BLaER1 treated with 17β-estradiol and CSF1 and Interleukin-3, amounts not matched to agents 10 nM and 100 nM (cell line): Measurements from ENCODE around the gene CACNA1D.

Experiments
- H3K27ac ChIP-seq, 11 experiments: shearing (Covaris generic); formaldehyde crosslinking; 2 replicates each; pipeline ENCODE4 v1.8.1; 2022
- H3K27me3 ChIP-seq, 11 experiments: shearing (Covaris generic); formaldehyde crosslinking; 2 replicates each; pipeline ENCODE4 v1.8.1; 2022
- H3K36me3 ChIP-seq, 11 experiments: shearing (Covaris generic); formaldehyde crosslinking; 2 replicates each; pipeline ENCODE4 v1.8.1; 2022
- H3K4me1 ChIP-seq, 10 experiments: shearing (Covaris generic); formaldehyde crosslinking; 2 replicates each; pipeline ENCODE4 v1.8.1; 2022
- H3K4me2 ChIP-seq, 11 experiments: shearing (Covaris generic); formaldehyde crosslinking; 2 replicates each; pipeline ENCODE4 v1.8.1; 2022
- H3K4me3 ChIP-seq, 10 experiments: shearing (Covaris generic); formaldehyde crosslinking; 2 replicates each; pipeline ENCODE4 v1.8.1; 2022
- H3K9ac ChIP-seq, 11 experiments: shearing (Covaris generic); formaldehyde crosslinking; 2 replicates each; pipeline ENCODE4 v1.8.1; 2022
- H3K9me3 ChIP-seq, 11 experiments: shearing (Covaris generic); formaldehyde crosslinking; replicated peaks in 1 of 11; 2 replicates each; pipeline ENCODE4 v1.8.1; 2022
- H4K20me1 ChIP-seq, 11 experiments: shearing (Covaris generic); formaldehyde crosslinking; 2 replicates each; pipeline ENCODE4 v1.8.1; 2022
- Cebpa-rat ChIP-seq, 11 experiments: shearing (Covaris generic); IDR thresholded peaks; 2 replicates each; pipeline ENCODE4 v1.8.1; 2022

The CACNA1D gene

DNA sequence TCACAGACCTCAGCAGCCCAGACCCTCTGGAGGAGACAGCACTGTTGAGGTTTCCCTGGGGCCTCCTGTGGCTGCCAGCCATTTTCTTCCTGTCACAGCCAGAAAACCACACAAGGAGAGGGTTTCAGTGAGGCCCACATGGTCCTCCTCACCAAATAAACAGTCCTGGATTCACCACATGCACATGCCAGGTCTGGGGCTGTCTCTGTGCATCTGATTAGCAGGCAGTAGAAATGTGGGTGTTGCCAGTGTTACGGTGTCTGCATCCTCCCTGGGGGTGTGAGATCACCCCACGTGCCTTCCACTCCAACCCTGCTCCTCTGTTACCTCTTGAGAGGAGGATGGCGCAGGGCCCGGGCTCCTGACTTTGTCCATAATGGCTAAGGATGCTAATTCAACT is 211.4 kb downstream of the CACNA1D start:
- Histone ChIP-seq H3K27ac (0 out of 22 replicates have a peak overlapping the region, but pooled peaks of 2 of the 11 experiments have one; percentile 3 to 34), H3K9me3 (no peaks in the 10 kb centered on the region), H3K4me2 (peak overlapping the region in 10 of 11 experiments; percentile 6 to 67 (median 55); a peak in 17 of 22 replicates), H3K27me3 (no peaks in the 10 kb centered on the region), H3K4me1 (peaks cover 0 to 29% (median 15%) of the 10 kb centered on the region in 10 experiments; a peak in 15 of 20 replicates), H4K20me1 (no peaks in the 10 kb centered on the region; a peak in 1 of 22 replicates), H3K36me3 (no peaks in the 10 kb centered on the region), H3K4me3 (no peak overlapping the region), H3K9ac (peak overlapping the region in 1 of 11 experiments; percentile 11; a peak in 2 of 22 replicates)
- no peak for TF ChIP-seq Cebpa-rat (IDR thresholded peaks at IDR 0.05)

DNA sequence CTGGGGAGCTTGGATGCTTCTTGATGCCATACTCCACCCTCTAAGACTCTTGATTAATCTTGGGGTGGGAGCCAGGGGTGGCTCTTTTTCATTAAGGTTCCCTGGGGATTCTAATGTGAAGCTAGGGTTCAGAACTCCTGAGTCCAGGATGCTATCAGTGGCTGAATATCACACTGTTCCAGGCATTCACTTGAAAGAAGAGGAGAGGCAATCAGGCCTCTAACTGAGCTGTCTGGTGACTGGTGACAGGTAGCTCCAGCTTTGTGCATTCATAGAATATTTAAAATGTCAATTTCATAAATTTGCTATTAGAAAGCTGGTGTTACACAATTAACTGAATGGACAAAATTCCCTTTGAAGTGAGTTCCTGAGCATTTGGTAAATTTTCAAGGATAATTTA is 212.8 kb downstream of the CACNA1D start:
- no peaks in the 10 kb centered on the region for H3K27me3 ChIP-seq
- TF ChIP-seq Cebpa-rat (IDR thresholded peaks at IDR 0.05), result no peak
- H4K20me1 ChIP-seq, result no peaks in the 10 kb centered on the region; a peak in 1 of 22 replicates
- no peak overlapping the region for H3K4me3 ChIP-seq
- no peak overlapping the region for H3K9ac ChIP-seq
- H3K27ac ChIP-seq, result no peak overlapping the region
- no peaks in the 10 kb centered on the region for H3K9me3 ChIP-seq
- H3K4me2 ChIP-seq, result no peak overlapping the region
- H3K4me1 ChIP-seq, result peaks cover under 1 to 29% (median 15%) of the 10 kb centered on the region in 10 experiments; a peak in 18 of 20 replicates
- H3K36me3 ChIP-seq, result no peaks in the 10 kb centered on the region

DNA sequence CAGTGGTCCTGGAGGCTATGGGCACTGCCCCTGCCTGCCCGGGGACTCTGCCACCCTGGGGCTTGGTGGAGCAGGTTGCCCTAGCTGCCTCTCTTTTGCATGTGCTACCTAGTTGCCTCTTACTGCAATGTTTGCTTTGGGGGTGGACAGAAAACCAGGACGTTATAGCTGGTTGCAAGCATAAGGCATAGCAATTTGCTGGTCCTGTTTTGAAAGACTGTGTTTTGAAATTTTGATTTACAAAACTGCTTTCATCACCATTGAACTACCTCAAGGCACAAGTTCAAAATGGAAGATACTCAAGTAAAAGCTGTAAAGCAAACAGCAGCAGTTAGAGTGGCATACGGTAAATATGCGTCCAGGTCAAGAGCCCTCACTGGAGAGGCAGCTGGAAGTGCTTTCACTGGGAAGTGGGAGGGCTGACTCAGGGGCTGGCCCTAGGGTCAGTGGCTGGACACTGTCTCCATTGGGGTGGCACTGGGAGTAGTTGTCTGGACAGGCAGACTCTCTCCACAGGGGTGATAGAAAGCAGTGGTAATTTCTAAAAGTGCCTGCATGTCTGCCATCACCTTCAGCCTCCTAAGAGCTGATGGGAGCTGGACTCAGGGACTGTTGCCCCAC is 213.7 kb downstream of the CACNA1D start:
- no peak for TF ChIP-seq Cebpa-rat (IDR thresholded peaks at IDR 0.05)
- no peaks in the 10 kb centered on the region for H3K36me3 ChIP-seq
- no peak overlapping the region for H3K9ac ChIP-seq
- no peaks in the 10 kb centered on the region for H3K27me3 ChIP-seq
- H3K9me3 ChIP-seq, result no peaks in the 10 kb centered on the region
- no peak overlapping the region for H3K4me2 ChIP-seq
- peaks cover 9 to 29% (median 18%) of the 10 kb centered on the region in 10 experiments; a peak in 19 of 20 replicates for H3K4me1 ChIP-seq
- no peaks in the 10 kb centered on the region; a peak in 1 of 22 replicates for H4K20me1 ChIP-seq
- no peak overlapping the region for H3K4me3 ChIP-seq
- no peak overlapping the region for H3K27ac ChIP-seq

DNA sequence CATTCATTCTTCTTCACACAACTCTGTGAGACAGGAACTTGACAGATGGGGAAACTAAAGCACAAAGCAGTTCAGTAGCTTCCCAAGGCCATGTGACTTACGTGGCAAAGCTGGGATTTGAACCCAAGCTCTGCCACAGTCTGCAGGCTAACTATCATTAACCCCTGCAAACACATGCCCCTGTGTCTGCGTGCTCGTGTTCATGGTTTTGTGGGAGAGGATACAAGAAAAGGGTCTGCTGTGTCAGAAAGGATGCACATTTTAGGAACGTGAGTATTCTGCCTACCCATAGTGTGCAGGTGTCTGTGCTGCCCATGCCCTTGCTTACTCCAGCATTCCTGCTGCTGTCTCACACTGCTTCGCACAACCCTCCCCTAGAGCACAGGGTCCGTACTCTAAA is 214.8 kb downstream of the CACNA1D start:
- no peak for TF ChIP-seq Cebpa-rat (IDR thresholded peaks at IDR 0.05)
- no peaks in the 10 kb centered on the region; a peak in 1 of 22 replicates for H4K20me1 ChIP-seq
- peaks cover 10 to 22% (median 18%) of the 10 kb centered on the region in 10 experiments; a peak in 19 of 20 replicates for H3K4me1 ChIP-seq
- H3K27ac ChIP-seq, result no peak overlapping the region
- no peaks in the 10 kb centered on the region for H3K27me3 ChIP-seq
- H3K9me3 ChIP-seq, result no peaks in the 10 kb centered on the region
- no peak overlapping the region for H3K4me2 ChIP-seq
- no peak overlapping the region for H3K9ac ChIP-seq
- H3K4me3 ChIP-seq, result no peak overlapping the region
- no peaks in the 10 kb centered on the region for H3K36me3 ChIP-seq

DNA sequence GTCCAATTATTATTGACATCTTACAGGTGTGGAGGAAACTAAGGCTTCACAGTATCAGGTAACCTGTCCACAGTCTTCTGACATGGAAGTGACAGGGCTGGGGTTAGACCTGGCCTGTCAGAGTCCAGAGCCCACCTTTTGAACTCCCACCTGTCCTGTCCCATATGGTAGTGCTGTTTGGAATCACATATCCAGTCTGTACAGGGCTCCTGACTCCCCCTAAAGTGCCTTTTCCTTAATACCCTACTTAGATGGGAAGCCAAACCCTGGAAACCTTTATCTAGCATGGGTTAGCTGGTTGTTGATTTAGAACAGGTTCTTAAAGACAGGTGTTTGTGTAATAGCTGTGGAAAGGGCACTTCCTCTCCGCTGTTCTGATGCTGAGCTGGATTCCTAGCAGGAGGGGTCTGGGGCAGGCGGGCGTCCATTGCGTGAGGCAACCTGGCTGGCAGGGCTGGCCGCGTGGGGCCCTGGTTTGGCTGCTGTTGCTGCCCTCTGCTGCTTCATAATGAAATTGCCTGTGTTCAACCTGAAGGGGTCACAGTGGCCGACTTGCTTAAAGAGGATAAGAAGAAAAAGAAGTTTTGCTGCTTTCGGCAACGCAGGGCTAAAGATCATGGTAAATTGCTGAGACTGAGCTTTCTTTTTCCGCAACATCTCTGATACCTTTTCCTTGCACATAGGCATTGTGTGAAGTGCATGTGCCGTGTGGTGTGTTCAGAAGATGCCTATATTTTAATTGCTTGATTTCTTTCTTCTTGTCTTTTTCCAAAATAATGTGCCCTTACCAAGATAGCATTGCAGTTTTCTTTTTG is 215.7 kb downstream of the CACNA1D start:
- H3K4me1 ChIP-seq, result peaks cover 10 to 21% (median 12%) of the 10 kb centered on the region in 10 experiments; a peak in 19 of 20 replicates
- H3K36me3 ChIP-seq, result no peaks in the 10 kb centered on the region
- peak overlapping the region in 1 of 11 experiments; percentile 12; a peak in 1 of 22 replicates for H3K4me2 ChIP-seq
- H3K9ac ChIP-seq, result no peak overlapping the region
- H3K27ac ChIP-seq, result no peak overlapping the region
- H3K27me3 ChIP-seq, result no peaks in the 10 kb centered on the region
- no peaks in the 10 kb centered on the region; a peak in 1 of 22 replicates for H4K20me1 ChIP-seq
- no peak overlapping the region for H3K4me3 ChIP-seq
- no peaks in the 10 kb centered on the region for H3K9me3 ChIP-seq
- TF ChIP-seq Cebpa-rat (IDR thresholded peaks at IDR 0.05), result no peak

DNA sequence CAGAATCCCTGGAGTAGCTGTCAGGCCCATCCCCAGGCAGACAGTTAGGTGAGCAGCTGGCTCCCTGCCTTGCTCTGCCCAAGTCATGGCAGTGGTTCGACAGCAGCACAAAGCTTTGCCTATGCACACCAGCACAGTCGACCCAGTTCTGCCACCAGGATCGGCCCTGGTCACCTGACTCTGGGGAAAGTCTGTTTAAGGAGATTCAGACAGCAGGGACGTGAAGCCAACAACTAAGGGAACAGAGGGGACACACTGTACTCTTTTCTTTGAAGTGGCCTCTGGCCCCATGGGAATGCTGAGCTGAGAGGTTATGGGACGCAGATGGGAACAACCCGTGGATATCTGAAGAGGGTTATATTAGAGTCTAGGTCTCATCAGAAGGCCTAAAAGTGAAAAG is 217.0 kb downstream of the CACNA1D start:
- H3K9me3 ChIP-seq, result no peaks in the 10 kb centered on the region
- TF ChIP-seq Cebpa-rat (IDR thresholded peaks at IDR 0.05), result no peak
- no peak overlapping the region for H3K4me2 ChIP-seq
- no peaks in the 10 kb centered on the region for H3K36me3 ChIP-seq
- no peak overlapping the region for H3K27ac ChIP-seq
- H3K4me3 ChIP-seq, result no peak overlapping the region
- peaks cover 0 to 12% (median under 1%) of the 10 kb centered on the region in 10 experiments; a peak in 9 of 20 replicates for H3K4me1 ChIP-seq
- H4K20me1 ChIP-seq, result no peaks in the 10 kb centered on the region
- no peaks in the 10 kb centered on the region for H3K27me3 ChIP-seq
- 0 out of 22 replicates have a peak overlapping the region, but pooled peaks of 2 of the 11 experiments have one; percentile 1 to 6 for H3K9ac ChIP-seq

DNA sequence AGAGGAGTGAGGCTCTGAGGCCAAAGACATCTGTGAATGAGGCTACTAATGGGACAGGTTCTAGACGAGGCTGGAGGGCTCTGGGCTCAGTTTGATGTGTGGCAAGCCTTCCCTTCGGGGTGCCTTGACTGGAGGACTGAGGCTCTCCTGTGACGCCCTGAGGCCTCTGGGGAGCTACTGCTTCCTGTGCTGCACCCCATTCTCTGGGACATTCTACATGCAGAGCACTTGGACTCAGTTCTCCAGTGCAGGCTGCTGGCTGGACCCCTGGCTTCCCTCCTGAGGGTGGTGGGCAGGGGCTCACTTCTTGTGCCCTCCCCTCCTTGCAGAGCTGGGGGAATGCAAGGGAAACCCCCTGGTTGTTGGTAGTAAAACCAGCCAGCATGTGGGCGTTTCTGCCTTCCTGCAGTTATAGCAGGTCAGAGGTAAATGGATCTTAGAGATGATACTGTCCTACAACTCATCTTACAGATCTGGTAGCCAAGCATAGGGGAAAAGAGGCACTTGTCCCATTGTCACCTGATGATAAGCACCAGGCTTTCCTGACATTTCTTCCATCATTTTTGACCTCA is 218.5 kb downstream of the CACNA1D start:
- H3K9me3 ChIP-seq, result no peaks in the 10 kb centered on the region
- peaks cover 0 to 19% (median 7%) of the 10 kb centered on the region in 10 experiments; a peak in 13 of 20 replicates for H3K4me1 ChIP-seq
- no peaks in the 10 kb centered on the region for H3K36me3 ChIP-seq
- no peak overlapping the region for H3K9ac ChIP-seq
- H3K27me3 ChIP-seq, result no peaks in the 10 kb centered on the region
- no peak overlapping the region for H3K27ac ChIP-seq
- no peak for TF ChIP-seq Cebpa-rat (IDR thresholded peaks at IDR 0.05)
- no peaks in the 10 kb centered on the region for H4K20me1 ChIP-seq
- no peak overlapping the region for H3K4me3 ChIP-seq
- peak overlapping the region in 2 of 11 experiments; percentile 45 to 61; a peak in 5 of 22 replicates for H3K4me2 ChIP-seq

DNA sequence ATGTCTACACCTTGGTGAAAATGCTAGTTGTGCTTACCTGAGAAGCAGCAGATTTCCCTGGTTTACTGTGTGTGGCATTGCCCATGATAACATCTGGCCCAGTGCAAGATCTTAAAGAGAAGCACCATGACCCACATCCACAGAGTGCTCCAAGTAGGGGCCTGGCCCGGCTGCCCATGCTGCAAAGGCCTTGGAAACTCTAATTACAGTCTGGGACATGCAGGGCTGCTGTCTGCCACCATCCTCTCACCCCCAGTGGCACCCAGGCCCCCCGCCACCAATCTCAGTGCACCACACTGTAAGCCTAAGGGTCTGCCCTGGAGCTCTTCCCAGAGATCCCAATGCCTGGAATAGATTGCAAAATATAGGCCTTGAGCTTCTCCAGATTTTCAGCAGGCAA is 219.2 kb downstream of the CACNA1D start:
- H3K4me2 ChIP-seq, result no peak overlapping the region
- no peaks in the 10 kb centered on the region for H3K9me3 ChIP-seq
- H3K9ac ChIP-seq, result no peak overlapping the region
- H3K27ac ChIP-seq, result no peak overlapping the region
- no peak overlapping the region for H3K4me3 ChIP-seq
- no peaks in the 10 kb centered on the region for H3K27me3 ChIP-seq
- no peaks in the 10 kb centered on the region for H4K20me1 ChIP-seq
- no peak for TF ChIP-seq Cebpa-rat (IDR thresholded peaks at IDR 0.05)
- peaks cover 0 to 19% (median 7%) of the 10 kb centered on the region in 10 experiments; a peak in 13 of 20 replicates for H3K4me1 ChIP-seq
- no peaks in the 10 kb centered on the region for H3K36me3 ChIP-seq
